IPS-15b (cell line): ENCODE data around the gene VEGFC.

ENCODE experiments used
- H3K27me3 ChIP-seq: one replicate; pipeline ENCODE4 v1.6.1; 2013; ENCODE audit warnings: low read length; ENCODE audit not compliant: control insufficient read depth, insufficient read depth
- H3K36me3 ChIP-seq: one replicate; pipeline ENCODE4 v1.6.1; 2013; ENCODE audit warnings: low read length; ENCODE audit not compliant: control insufficient read depth, insufficient read depth
- H3K4me1 ChIP-seq: one replicate; pipeline ENCODE4 v1.6.1; 2013; ENCODE audit warnings: mild to moderate bottlenecking, low read length; ENCODE audit not compliant: control insufficient read depth, insufficient read depth
- H3K4me3 ChIP-seq: one replicate; pipeline ENCODE4 v1.5.1; 2013; ENCODE audit warnings: low read depth, low read length
- H3K9ac ChIP-seq: one replicate; pipeline ENCODE4 v1.6.1; 2013; ENCODE audit warnings: low read depth, mild to moderate bottlenecking, low read length
- H3K9me3 ChIP-seq: one replicate; pipeline ENCODE4 v1.6.1; 2013; ENCODE audit warnings: mild to moderate bottlenecking, low read length; ENCODE audit not compliant: control insufficient read depth, insufficient read depth

The VEGFC gene

GRCh38 chr4:176758323-176758722, 34.4 kb downstream of the VEGFC start:
- H3K4me1 ChIP-seq: no peaks in the 10 kb centered on the region
- H3K27me3 ChIP-seq: no peaks in the 10 kb centered on the region
- H3K4me3 ChIP-seq: no peak overlapping the region
- no peaks in the 10 kb centered on the region for H3K36me3 ChIP-seq
- no peaks in the 10 kb centered on the region for H3K9me3 ChIP-seq
- H3K9ac ChIP-seq: no peak overlapping the region

GRCh38 chr4:176755613-176756012, 37.1 kb downstream of the VEGFC start:
- H3K9ac ChIP-seq: no peak overlapping the region
- no peak overlapping the region for H3K4me3 ChIP-seq
- H3K36me3 ChIP-seq: no peaks in the 10 kb centered on the region
- H3K9me3 ChIP-seq: no peaks in the 10 kb centered on the region
- H3K4me1 ChIP-seq: no peaks in the 10 kb centered on the region
- H3K27me3 ChIP-seq: no peaks in the 10 kb centered on the region

- H3K4me3 ChIP-seq: no peak overlapping the region
- no peak overlapping the region for H3K9ac ChIP-seq
- H3K27me3 ChIP-seq: no peaks in the 10 kb centered on the region
- no peaks in the 10 kb centered on the region for H3K36me3 ChIP-seq
- no peaks in the 10 kb centered on the region for H3K4me1 ChIP-seq
- H3K9me3 ChIP-seq: no peaks in the 10 kb centered on the region
Observed at GRCh38 chr4:176755001-176755400, 37.7 kb downstream of the VEGFC start.

DNA sequence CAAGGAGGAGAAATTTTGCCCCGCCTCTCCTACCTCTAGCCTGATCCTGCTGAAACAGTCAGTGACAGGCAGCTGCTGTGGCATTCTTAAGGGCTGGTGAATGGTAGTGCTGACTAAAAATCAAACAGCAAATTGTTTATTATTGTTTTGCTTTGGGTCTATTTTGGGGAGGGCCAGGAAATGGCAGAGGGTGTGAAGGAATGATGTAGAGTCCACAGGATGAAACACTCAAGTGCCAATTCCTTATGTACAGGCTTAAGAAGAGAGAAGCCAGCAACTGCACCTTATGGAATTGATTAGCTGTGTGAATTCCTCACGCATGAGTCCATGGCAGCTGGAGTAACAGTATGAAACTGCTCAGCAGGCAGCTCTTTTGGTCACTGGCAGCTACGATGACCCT, 39.7 kb downstream of the VEGFC start:
- no peaks in the 10 kb centered on the region for H3K27me3 ChIP-seq
- no peak overlapping the region for H3K9ac ChIP-seq
- no peaks in the 10 kb centered on the region for H3K4me1 ChIP-seq
- H3K36me3 ChIP-seq: no peaks in the 10 kb centered on the region
- H3K9me3 ChIP-seq: no peaks in the 10 kb centered on the region
- H3K4me3 ChIP-seq: no peak overlapping the region

- Histone ChIP-seq H3K27me3 (no peaks in the 10 kb centered on the region), H3K9ac (no peak overlapping the region), H3K36me3 (no peaks in the 10 kb centered on the region), H3K9me3 (no peaks in the 10 kb centered on the region), H3K4me3 (no peak overlapping the region), H3K4me1 (no peaks in the 10 kb centered on the region)
Observed at GRCh38 chr4:176752191-176752749, 40.5 kb downstream of the VEGFC start.

DNA sequence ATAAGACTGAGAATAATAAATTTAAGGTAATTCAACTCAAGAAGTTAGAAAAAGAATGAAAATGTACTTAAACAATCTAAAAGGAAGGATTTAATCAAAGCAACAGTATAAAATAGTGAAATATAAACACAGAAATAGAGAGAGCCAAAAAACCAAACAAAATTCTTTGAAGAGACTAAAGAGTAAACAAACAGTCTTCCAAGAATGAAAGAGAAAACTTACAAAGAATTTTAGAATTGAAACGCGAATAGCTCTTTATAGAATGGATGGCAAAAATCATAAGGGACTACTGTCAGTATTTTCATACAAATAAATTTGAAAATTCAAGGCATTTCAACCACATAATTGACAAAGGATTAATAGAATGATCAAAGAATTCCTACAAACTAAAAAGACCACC, 41.7 kb downstream of the VEGFC start:
- Histone ChIP-seq H3K27me3 (no peaks in the 10 kb centered on the region), H3K9me3 (no peaks in the 10 kb centered on the region), H3K4me3 (no peak overlapping the region), H3K4me1 (no peaks in the 10 kb centered on the region), H3K36me3 (no peaks in the 10 kb centered on the region), H3K9ac (no peak overlapping the region)

- Histone ChIP-seq H3K36me3 (no peaks in the 10 kb centered on the region), H3K9ac (no peak overlapping the region), H3K4me3 (no peak overlapping the region), H3K4me1 (no peaks in the 10 kb centered on the region), H3K9me3 (no peaks in the 10 kb centered on the region), H3K27me3 (no peaks in the 10 kb centered on the region)
Observed at GRCh38 chr4:176746846-176747245, 45.9 kb downstream of the VEGFC start.

DNA sequence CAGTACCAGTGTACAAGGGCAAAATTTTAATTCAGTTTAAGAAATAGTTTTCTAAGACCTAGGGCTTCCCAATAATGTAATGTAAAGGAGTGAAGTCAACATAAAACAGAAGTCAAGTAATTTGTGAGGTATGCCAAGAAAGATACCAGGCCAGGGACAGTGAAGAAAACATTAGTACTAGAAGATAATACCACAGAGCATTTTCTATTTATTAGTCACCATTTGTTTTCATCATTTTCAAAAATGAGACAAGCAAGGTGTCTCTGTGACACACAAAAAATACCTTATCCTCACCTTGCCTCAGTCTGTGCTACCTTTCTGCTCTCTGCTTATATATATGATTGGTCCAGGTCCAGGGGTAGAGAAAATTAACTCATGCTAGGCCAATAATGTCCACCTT, 46.8 kb downstream of the VEGFC start:
- H3K4me3 ChIP-seq: no peak overlapping the region
- no peaks in the 10 kb centered on the region for H3K4me1 ChIP-seq
- H3K27me3 ChIP-seq: no peaks in the 10 kb centered on the region
- H3K9me3 ChIP-seq: no peaks in the 10 kb centered on the region
- no peaks in the 10 kb centered on the region for H3K36me3 ChIP-seq
- no peak overlapping the region for H3K9ac ChIP-seq

GRCh38 chr4:176744091-176744490, 48.6 kb downstream of the VEGFC start:
- no peaks in the 10 kb centered on the region for H3K36me3 ChIP-seq
- no peaks in the 10 kb centered on the region for H3K27me3 ChIP-seq
- H3K9ac ChIP-seq: no peak overlapping the region
- no peaks in the 10 kb centered on the region for H3K9me3 ChIP-seq
- no peak overlapping the region for H3K4me3 ChIP-seq
- no peaks in the 10 kb centered on the region for H3K4me1 ChIP-seq

DNA sequence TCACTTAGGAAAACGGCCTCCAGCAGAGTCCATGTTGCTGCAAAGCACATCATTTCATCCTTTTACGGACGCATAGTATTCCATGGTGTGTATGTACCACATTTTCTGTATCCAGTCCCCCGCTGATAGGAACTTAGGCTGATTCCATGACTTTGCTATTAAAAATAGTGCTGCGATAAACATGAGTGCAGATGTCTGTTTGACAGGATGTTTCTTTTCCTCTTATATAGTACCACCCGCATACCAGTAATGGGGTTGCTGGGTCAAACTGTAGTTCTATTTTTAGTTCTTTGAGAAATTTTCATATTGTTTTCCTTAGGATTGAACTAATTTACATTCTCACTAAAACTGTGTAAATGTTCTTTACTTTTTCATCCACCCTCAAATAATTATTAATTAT, 50.5 kb downstream of the VEGFC start:
- Histone ChIP-seq H3K36me3 (no peaks in the 10 kb centered on the region), H3K9me3 (no peaks in the 10 kb centered on the region), H3K27me3 (no peaks in the 10 kb centered on the region), H3K4me1 (no peaks in the 10 kb centered on the region), H3K9ac (no peak overlapping the region), H3K4me3 (no peak overlapping the region)

- Histone ChIP-seq H3K27me3 (no peaks in the 10 kb centered on the region), H3K4me1 (no peaks in the 10 kb centered on the region), H3K9me3 (no peaks in the 10 kb centered on the region), H3K4me3 (no peak overlapping the region), H3K9ac (no peak overlapping the region), H3K36me3 (no peaks in the 10 kb centered on the region)
Observed at GRCh38 chr4:176741253-176741652, 51.5 kb downstream of the VEGFC start.

DNA sequence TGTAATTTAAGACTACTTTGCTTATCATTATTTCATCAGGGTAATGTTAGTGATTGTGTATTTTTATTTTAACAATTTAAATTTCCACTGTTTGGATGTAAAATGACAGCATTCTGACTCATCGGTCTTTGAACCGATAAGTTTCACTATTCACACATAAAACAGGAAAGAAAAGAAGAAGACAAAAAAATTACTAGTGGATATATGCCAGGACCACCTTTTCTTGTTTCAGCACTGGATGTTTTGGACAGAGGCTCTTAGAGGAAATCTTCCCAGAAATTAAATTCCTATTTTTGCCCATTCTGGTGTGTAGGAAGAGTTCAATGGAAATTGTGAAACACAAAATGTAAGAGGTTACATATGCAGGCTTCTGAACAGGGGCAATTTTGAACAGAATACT, 57.4 kb downstream of the VEGFC start:
- Histone ChIP-seq H3K9me3 (no peaks in the 10 kb centered on the region), H3K36me3 (no peaks in the 10 kb centered on the region), H3K27me3 (no peaks in the 10 kb centered on the region), H3K4me3 (no peak overlapping the region), H3K9ac (no peak overlapping the region), H3K4me1 (no peaks in the 10 kb centered on the region)

GRCh38 chr4:176734461-176734860, 58.3 kb downstream of the VEGFC start:
- Histone ChIP-seq H3K36me3 (no peaks in the 10 kb centered on the region), H3K9me3 (no peaks in the 10 kb centered on the region), H3K4me1 (no peaks in the 10 kb centered on the region), H3K9ac (no peak overlapping the region), H3K4me3 (no peak overlapping the region), H3K27me3 (no peaks in the 10 kb centered on the region)
